NCI-H748 (cell line): ENCODE measurements around the gene ZSCAN5C.
A peak's percentile ranks its signal among the peaks of the same experiment; 100 is the strongest.
"Not testable (repeated sequence)": the region's sequence is repeated elsewhere in the genome, so short reads cannot be mapped to it uniquely, and the experiment has no call there.

ENCODE experiments used
- DNase-seq: peaks from one replicate; lab custom pipeline; 2025; ENCODE audit not compliant: unreplicated experiment; lab: John Stamatoyannopoulos, UW

Gene ZSCAN5C

GRCh38 chr19:56201973-56202372, at the start of gene ZSCAN5C:
ZSCAN5C (plus strand) TSS chr19:56202273; CDS start chr19:56205914, 3,641 bp downstream.
- DNase-seq: no peak

- no peak for DNase-seq
Measured at GRCh38 chr19:56152644-56153043, 49.4 kb upstream of the ZSCAN5C start.

GRCh38 chr19:56153507-56153906, 48.6 kb upstream of the ZSCAN5C start:
- no peak for DNase-seq

- no peak for DNase-seq
Measured at GRCh38 chr19:56155124-56155687, 46.9 kb upstream of the ZSCAN5C start.

- no peak for DNase-seq
Measured at GRCh38 chr19:56156768-56157167, 45.3 kb upstream of the ZSCAN5C start.

GRCh38 chr19:56158170-56158757, 43.8 kb upstream of the ZSCAN5C start:
- no peak for DNase-seq

GRCh38 chr19:56159009-56159559, 43.0 kb upstream of the ZSCAN5C start:
- DNase-seq: no peak

- DNase-seq: no peak
Measured at GRCh38 chr19:56159622-56160271, 42.3 kb upstream of the ZSCAN5C start.

- DNase-seq: no peak
Measured at GRCh38 chr19:56161534-56161933, 40.5 kb upstream of the ZSCAN5C start.

GRCh38 chr19:56162258-56162657, 39.8 kb upstream of the ZSCAN5C start:
- DNase-seq: no peak

- no peak for DNase-seq
Measured at GRCh38 chr19:56163097-56163496, 39.0 kb upstream of the ZSCAN5C start.

GRCh38 chr19:56167064-56167578, 35.0 kb upstream of the ZSCAN5C start:
- no peak for DNase-seq

- DNase-seq: no peak
Measured at GRCh38 chr19:56170261-56170660, 31.8 kb upstream of the ZSCAN5C start.

- no peak for DNase-seq
Measured at GRCh38 chr19:56174086-56174485, 28.0 kb upstream of the ZSCAN5C start.

- no peak for DNase-seq
Measured at GRCh38 chr19:56174550-56174949, 27.5 kb upstream of the ZSCAN5C start.

GRCh38 chr19:56175861-56176307, 26.2 kb upstream of the ZSCAN5C start, which contains the start of gene GALP:
GALP (plus strand) TSS chr19:56176008; CDS start chr19:56177109, 1,101 bp downstream.
- DNase-seq: not testable (repeated sequence)

- DNase-seq: not testable (repeated sequence)
Measured at GRCh38 chr19:56176310-56176709, 25.8 kb upstream of the ZSCAN5C start.

GRCh38 chr19:56176881-56177280, 25.2 kb upstream of the ZSCAN5C start:
- DNase-seq: no peak

GRCh38 chr19:56177564-56178243, 24.4 kb upstream of the ZSCAN5C start:
- DNase-seq: peak; percentile 26

- no peak for DNase-seq
Measured at GRCh38 chr19:56189785-56190184, 12.3 kb upstream of the ZSCAN5C start.

- DNase-seq: no peak
Measured at GRCh38 chr19:56191115-56191514, 11.0 kb upstream of the ZSCAN5C start.
